IMR-90 (cell line): ENCODE measurements around the gene FADS6. TPM values are rescaled to one million over a fixed set of nuclear protein-coding genes. Genes with fewer than 3 reads are reported as not detected.

Source experiments
- ATAC-seq: fragments of 200-7000 bp; cut with Tn5 transposase; 2 replicates; pipeline ENCODE4 v1.9.1; 2020; ENCODE audit warnings: low read depth, mild to moderate bottlenecking, moderate library complexity
- BruUV-seq: library from RNA; stranded (reverse); fragments of 400-500 nt; replicated peaks from 2 replicates; lab custom pipeline; 2021; lab: Mats Ljungman, UMichigan
- CTCF ChIA-PET: fragments of 300-600 bp; formaldehyde crosslinking; extraction: SDS; loops from one replicate; lab custom pipeline; 2021; ENCODE audit warnings: antibody characterized with exemption; lab: Yijun Ruan, JAX
- POLR2A ChIA-PET: fragments of 300-600 bp; sonication (Branson Sonifier 250); formaldehyde crosslinking; loops from one replicate; lab custom pipeline; 2022; ENCODE audit warnings: antibody characterized with exemption; ENCODE audit not compliant: unreplicated experiment; lab: Charles Lee
- DNase-seq: peaks from one replicate; pipeline ENCODE4 v3.0.0; 2013
- H2AFZ ChIP-seq: replicated peaks from 2 replicates; pipeline ENCODE3; 2013; ENCODE audit warnings: low read length, mild to moderate bottlenecking; ENCODE audit not compliant: poor library complexity
- H2AK5ac ChIP-seq: 2 replicates; pipeline ENCODE4 v1.6.1; 2013; ENCODE audit warnings: low read depth, low read length, inconsistent platforms
- H2AK9ac ChIP-seq: replicated peaks from 2 replicates; pipeline ENCODE3; 2013; ENCODE audit warnings: mild to moderate bottlenecking, low read depth, low read length, moderate library complexity; ENCODE audit not compliant: poor library complexity
- H2BK120ac ChIP-seq: 2 replicates; pipeline ENCODE4 v1.6.1; 2013; ENCODE audit warnings: low read depth, low read length, inconsistent platforms
- H2BK15ac ChIP-seq: 3 replicates; pipeline ENCODE4 v1.6.1; 2013; ENCODE audit warnings: low read depth, low read length, inconsistent platforms
- H2BK20ac ChIP-seq: 2 replicates; pipeline ENCODE4 v1.6.1; 2013; ENCODE audit warnings: low read depth, mild to moderate bottlenecking, inconsistent platforms, low read length, moderate library complexity
- H2BK5ac ChIP-seq: 2 replicates; pipeline ENCODE4 v1.6.1; 2013; ENCODE audit warnings: mild to moderate bottlenecking, low read depth, low read length, inconsistent platforms; ENCODE audit not compliant: poor library complexity, severe bottlenecking
- H3K14ac ChIP-seq: replicated peaks from 2 replicates; pipeline ENCODE4 v1.6.1; 2013; ENCODE audit warnings: low read depth, low read length, inconsistent platforms
- H3K18ac ChIP-seq: 2 replicates; pipeline ENCODE4 v1.6.1; 2013; ENCODE audit warnings: low read depth, low read length, control low read depth
- H3K23ac ChIP-seq: 2 replicates; pipeline ENCODE4 v1.6.1; 2013; ENCODE audit warnings: low read depth, low read length, inconsistent platforms
- H3K27ac ChIP-seq: 2 replicates; pipeline ENCODE4 v1.5.1; 2013; ENCODE audit warnings: mild to moderate bottlenecking, control low read depth, low read length; ENCODE audit not compliant: insufficient read depth
- H3K27me3 ChIP-seq: 2 replicates; pipeline ENCODE4 v1.6.1; 2013; ENCODE audit warnings: low read length; ENCODE audit not compliant: control insufficient read depth, insufficient read depth
- H3K36me3 ChIP-seq: 2 replicates; pipeline ENCODE4 v1.6.1; 2013; ENCODE audit warnings: low read length, mixed read lengths; ENCODE audit not compliant: control insufficient read depth, insufficient read depth
- H3K4ac ChIP-seq: 2 replicates; pipeline ENCODE4 v1.6.1; 2013; ENCODE audit warnings: low read depth, low read length, inconsistent platforms
- H3K4me1 ChIP-seq: 2 replicates; pipeline ENCODE4 v1.6.1; 2013; ENCODE audit warnings: low read length, mixed read lengths; ENCODE audit not compliant: control insufficient read depth, insufficient read depth
- H3K4me2 ChIP-seq: 2 replicates; pipeline ENCODE4 v1.6.1; 2013; ENCODE audit warnings: low read depth, mild to moderate bottlenecking, control low read depth, low read length, moderate library complexity
- H3K4me3 ChIP-seq: 2 replicates; pipeline ENCODE4 v1.5.1; 2013; ENCODE audit warnings: low read depth, mild to moderate bottlenecking, control low read depth, low read length, moderate library complexity; ENCODE audit not compliant: insufficient read depth
- H3K56ac ChIP-seq: 2 replicates; pipeline ENCODE4 v1.6.1; 2013; ENCODE audit warnings: low read length, inconsistent platforms; ENCODE audit not compliant: insufficient read depth; ENCODE audit errors: extremely low read depth
- H3K79me1 ChIP-seq, 2 experiments: 2 replicates each; pipeline ENCODE4 v1.6.1; 2013; ENCODE audit warnings: low read length in 2 of 2, inconsistent platforms in 1 of 2, low read depth in 1 of 2
- H3K9ac ChIP-seq: 2 replicates; pipeline ENCODE4 v1.6.1; 2013; ENCODE audit warnings: low read depth, low read length, control low read depth
- H3K9me1 ChIP-seq: 2 replicates; pipeline ENCODE4 v1.6.1; 2013; ENCODE audit warnings: low read length, inconsistent platforms; ENCODE audit not compliant: insufficient read depth
- H3K9me3 ChIP-seq: 2 replicates; pipeline ENCODE4 v1.6.1; 2013; ENCODE audit warnings: low read length; ENCODE audit not compliant: control insufficient read depth, insufficient read depth
- H4K20me1 ChIP-seq: 2 replicates; pipeline ENCODE4 v1.6.1; 2013; ENCODE audit warnings: low read length, inconsistent platforms; ENCODE audit not compliant: insufficient read depth
- H4K5ac ChIP-seq: 2 replicates; pipeline ENCODE4 v1.6.1; 2013; ENCODE audit warnings: mild to moderate bottlenecking, low read depth, low read length, control low read depth
- H4K8ac ChIP-seq, 2 experiments: 2 replicates each; pipeline ENCODE4 v1.6.1; 2013; ENCODE audit warnings: low read depth in 2 of 2, low read length in 2 of 2, control low read depth in 1 of 2, inconsistent platforms in 1 of 2
- H4K91ac ChIP-seq: 2 replicates; pipeline ENCODE4 v1.6.1; 2013; ENCODE audit warnings: low read depth, low read length, inconsistent platforms; ENCODE audit not compliant: insufficient read depth
- BHLHE40 ChIP-seq: fragments of 150-350 bp; IDR thresholded peaks from 2 replicates; pipeline ENCODE4 v1.6.1; 2016; ENCODE audit warnings: mild to moderate bottlenecking, low read depth, low read length
- CEBPB ChIP-seq: IDR thresholded peaks from 2 replicates; pipeline ENCODE4 v1.6.1; 2012; ENCODE audit warnings: low read depth, low read length, improper control_type of control experiment
- CHD1 ChIP-seq: IDR thresholded peaks from 2 replicates; pipeline ENCODE4 v1.6.1; 2012; ENCODE audit warnings: low read depth, low read length, improper control_type of control experiment
- CTCF ChIP-seq: conservative IDR thresholded peaks from 2 replicates; pipeline ENCODE4 v1.5.1; 2012; ENCODE audit warnings: mild to moderate bottlenecking, low read depth, low read length, improper control_type of control experiment
- ELK1 ChIP-seq: fragments of 150-350 bp; IDR thresholded peaks from 2 replicates; pipeline ENCODE4 v1.6.1; 2016; ENCODE audit warnings: low read depth, mild to moderate bottlenecking, low read length, moderate library complexity, borderline replicate concordance
- FOS ChIP-seq: fragments of 150-350 bp; IDR thresholded peaks from 2 replicates; pipeline ENCODE4 v1.6.1; 2016; ENCODE audit warnings: low read depth, low read length
- MAFK ChIP-seq: IDR thresholded peaks from 2 replicates; pipeline ENCODE4 v1.6.1; 2012; ENCODE audit warnings: low read depth, low read length, improper control_type of control experiment
- MAZ ChIP-seq: IDR thresholded peaks from 2 replicates; pipeline ENCODE4 v1.6.1; 2012; ENCODE audit warnings: low read depth, mild to moderate bottlenecking, low read length, improper control_type of control experiment, moderate library complexity, borderline replicate concordance
- MXI1 ChIP-seq: IDR thresholded peaks from 2 replicates; pipeline ENCODE4 v1.6.1; 2012; ENCODE audit warnings: low read depth, mild to moderate bottlenecking, low read length, moderate library complexity, borderline replicate concordance
- NFE2L2 ChIP-seq: fragments of 150-350 bp; IDR thresholded peaks from 2 replicates; pipeline ENCODE4 v1.6.1; 2016; ENCODE audit warnings: low read depth, mild to moderate bottlenecking, low read length
- POLR2A ChIP-seq: IDR thresholded peaks from 2 replicates; pipeline ENCODE4 v1.6.1; 2012; ENCODE audit warnings: mild to moderate bottlenecking, low read depth, low read length
- RAD21 ChIP-seq: IDR thresholded peaks from 2 replicates; pipeline ENCODE4 v1.6.1; 2012; ENCODE audit warnings: low read length, improper control_type of control experiment
- RCOR1 ChIP-seq: IDR thresholded peaks from 2 replicates; pipeline ENCODE4 v1.6.1; 2012; ENCODE audit warnings: mild to moderate bottlenecking, low read length, improper control_type of control experiment; ENCODE audit not compliant: insufficient replicate concordance
- RFX5 ChIP-seq: IDR thresholded peaks from 2 replicates; pipeline ENCODE4 v1.8.0; 2012; ENCODE audit warnings: low read depth, mild to moderate bottlenecking, low read length, moderate library complexity
- SMC3 ChIP-seq: fragments of 150-350 bp; IDR thresholded peaks from 2 replicates; pipeline ENCODE4 v1.6.1; 2016; ENCODE audit warnings: low read depth, mild to moderate bottlenecking, antibody characterized with exemption, low read length, moderate library complexity
- USF2 ChIP-seq: fragments of 150-350 bp; IDR thresholded peaks from 2 replicates; pipeline ENCODE4 v1.6.1; 2017; ENCODE audit warnings: mild to moderate bottlenecking, antibody characterized with exemption, low read length, low read depth
- WGBS, 2 experiments: methylation state at CpG; one replicate each; pipeline versions ENCODE4 v1.1.5 to v1.1.7; 2013; ENCODE audit warnings: missing lambda C conversion rate in 2 of 2; ENCODE audit not compliant: insufficient read length in 1 of 2; ENCODE audit errors: extremely low coverage in 2 of 2; 5-methylcytosine and 5-hydroxymethylcytosine counted together
- dilution Hi-C: fragments of 300-500 bp; cut with HindIII; formaldehyde crosslinking; loops from one replicate; pipeline ENCODE4 v1.14.3; 2018; ENCODE audit warnings: low sequenced_read_pairs; ENCODE audit not compliant: unreplicated experiment
- in situ Hi-C: fragments of 300-500 bp; cut with MboI; formaldehyde crosslinking; loops from 3 replicates; pipeline ENCODE4 v1.14.3; 2019; ENCODE audit warnings: low sequenced_read_pairs, inconsistent platforms, mixed read lengths
- intact Hi-C: fragments of 100-400 bp; cut with micrococcal nuclease; formaldehyde crosslinking; loops from 2 replicates; pipeline ENCODE4 v1.10.0; 2022
- polyA plus RNA-seq, 3 experiments: library from polyadenylated mRNA; depleted of rRNA; stranded (reverse); fragments of >200 nt; gene quantifications; 2 replicates each; pipeline ENCODE4 v1.2.3, GENCODE V29; 2012; ENCODE audit warnings: low replicate concordance in 1 of 3
- total RNA-seq: library from RNA; depleted of rRNA; stranded (reverse); fragments of >200 nt; gene quantifications from 2 replicates; pipeline ENCODE4 v1.2.3, GENCODE V29; 2012

Gene FADS6
- total and polyA plus RNA-seq, 2 of the 4 experiments (the other 2 are of a cell fraction): not detected

GRCh38 chr17:74868908-74869255 lies 24.6 kb downstream of the FADS6 start:
- no peak overlapping the region for H4K5ac ChIP-seq
- peaks cover 8% of the 10 kb centered on the region; the same call in 1 of the 2 replicates for H4K20me1 ChIP-seq
- no peak overlapping the region for H3K27ac ChIP-seq
- H2AFZ ChIP-seq: no peak overlapping the region
- H2BK20ac ChIP-seq: no peak overlapping the region
- no peak overlapping the region for H3K14ac ChIP-seq
- ATAC-seq (no peak), DNase-seq (no peak)
- no peak overlapping the region for H4K91ac ChIP-seq
- ChIA-PET CTCF (no interaction called here), POLR2A (no interaction called here)
- H2BK15ac ChIP-seq: no peak overlapping the region
- no peak overlapping the region for H2BK5ac ChIP-seq
- H3K23ac ChIP-seq: no peak overlapping the region
- no peak overlapping the region for H3K4me2 ChIP-seq
- no peak overlapping the region for H2AK5ac ChIP-seq
- H3K4ac ChIP-seq: no peak overlapping the region
- H3K9me1 ChIP-seq: peaks cover 16% of the 10 kb centered on the region
- in situ Hi-C loops (loop anchor here (5.0 to 25.0 kb wide), 3 partner anchors 77 to 657 kb away; partner anchors contain the start of genes RPL38 and TTYH2), intact Hi-C loops (loop anchor here (10.0 kb wide), 1 partner anchor 494 kb away; no protein-coding TSS in a partner anchor), dilution Hi-C loops (no loop called here)
- BruUV-seq: no TSS peak
- H3K9me3 ChIP-seq: no peaks in the 10 kb centered on the region
- no peak overlapping the region for H3K4me3 ChIP-seq
- H3K27me3 ChIP-seq: no peaks in the 10 kb centered on the region
- no peak overlapping the region for H3K18ac ChIP-seq
- H3K79me1 ChIP-seq: peaks cover 14 to 31% of the 10 kb centered on the region in 2 experiments; a peak in 3 of 4 replicates
- whole genome bisulfite sequencing, 2 experiments: 87% methylated on average over 2 of the region's 6 CpGs; no CpG with 5 or more reads in 1 of the 2 experiments
- no peak overlapping the region for H3K9ac ChIP-seq
- no peak for TF ChIP-seq USF2
- TF ChIP-seq MAZ: no peak
- TF ChIP-seq RAD21: no peak
- no peak for TF ChIP-seq MXI1
- TF ChIP-seq POLR2A: no peak
- TF ChIP-seq CTCF: no peak
- TF ChIP-seq FOS: no peak
- TF ChIP-seq MAFK: no peak
- TF ChIP-seq CEBPB: no peak
- TF ChIP-seq RFX5: no peak
- TF ChIP-seq RCOR1: no peak
- no peak for TF ChIP-seq NFE2L2
- TF ChIP-seq CHD1: no peak
- TF ChIP-seq BHLHE40: no peak
- no peak for TF ChIP-seq SMC3
- no peak for TF ChIP-seq ELK1
- H4K8ac ChIP-seq: no peak overlapping the region
- no peak overlapping the region for H2AK9ac ChIP-seq
- H2BK120ac ChIP-seq: no peak overlapping the region
- H3K4me1 ChIP-seq: peaks cover 11% of the 10 kb centered on the region
- no peak overlapping the region for H3K56ac ChIP-seq
- H3K36me3 ChIP-seq: peaks cover 5% of the 10 kb centered on the region; the same call in 1 of the 2 replicates
